ENCODE measurements around the gene BRAT1. TPM values are rescaled to one million over a fixed set of nuclear protein-coding genes. Genes with fewer than 3 reads are reported as not detected.
"Not testable (repeated sequence)": the region's sequence is repeated elsewhere in the genome, so short reads cannot be mapped to it uniquely, and the experiment has no call there.

The BRAT1 gene
- polyA plus RNA-seq, 1 donor from 2014 or later: 60.3 TPM

GRCh38 chr7:2592375-2592865 is 37.1 kb upstream of the BRAT1 start:
- Histone ChIP-seq H3K4me3 (ENCODE audit: low read length) (no peak overlapping the region), H3K9me3 (ENCODE audit: low read length) (no peaks in the 10 kb centered on the region), H3K27me3 (ENCODE audit: insufficient read depth, low read depth, low read length) (no peaks in the 10 kb centered on the region), H3K27ac (ENCODE audit: low read length) (no peak overlapping the region), H3K79me2 (replicated peaks; ENCODE audit: insufficient read depth, low read length) (no peaks in the 10 kb centered on the region), H3F3A (ENCODE audit: insufficient read depth, low read length, poor library complexity, severe bottlenecking) (no peaks in the 10 kb centered on the region), H4K20me1 (ENCODE audit: insufficient read depth) (no peaks in the 10 kb centered on the region), H3K9me2 (ENCODE audit: insufficient read depth, low read length) (no peaks in the 10 kb centered on the region), H2AFZ (ENCODE audit: low read depth, low read length) (no peak overlapping the region), H3K9ac (ENCODE audit: low read length) (no peak overlapping the region), H3K36me3 (ENCODE audit: insufficient read depth, low read length) (no peaks in the 10 kb centered on the region), H3K4me2 (ENCODE audit: low read length) (no peak overlapping the region)
- TF ChIP-seq EP300 (conservative IDR thresholded peaks at IDR 0.05; ENCODE audit: poor library complexity, severe bottlenecking): no peak
- TF ChIP-seq POLR2AphosphoS5 (IDR thresholded peaks at IDR 0.05): no peak
- no peak for TF ChIP-seq MXI1 (conservative IDR thresholded peaks at IDR 0.05; ENCODE audit: poor library complexity, severe bottlenecking)
- TF ChIP-seq TAF1 (IDR thresholded peaks at IDR 0.05; ENCODE audit: low read depth): no peak
- no peak for TF ChIP-seq CTCF (IDR thresholded peaks at IDR 0.05; ENCODE audit: poor library complexity, severe bottlenecking)
- no peak for TF ChIP-seq SMC3 (conservative IDR thresholded peaks at IDR 0.05; ENCODE audit: poor library complexity)
- no peak for TF ChIP-seq EZH2 (IDR thresholded peaks at IDR 0.05; ENCODE audit: borderline replicate concordance, insufficient read depth, low read length, poor library complexity, severe bottlenecking)
- TF ChIP-seq RAD21 (conservative IDR thresholded peaks at IDR 0.05): no peak
- no peak for TF ChIP-seq REST (IDR thresholded peaks at IDR 0.05; ENCODE audit: borderline replicate concordance)

GRCh38 chr7:2589941-2590340 is 34.6 kb upstream of the BRAT1 start:
- not testable (repeated sequence) for H3K9me2 ChIP-seq (ENCODE audit: insufficient read depth, low read length); H3K4me3 ChIP-seq (ENCODE audit: low read length); H3K9me3 ChIP-seq (ENCODE audit: low read length); H2AFZ ChIP-seq (ENCODE audit: low read depth, low read length); H3K27me3 ChIP-seq (ENCODE audit: insufficient read depth, low read depth, low read length); H4K20me1 ChIP-seq (ENCODE audit: insufficient read depth); H3K4me2 ChIP-seq (ENCODE audit: low read length); H3K79me2 ChIP-seq (replicated peaks; ENCODE audit: insufficient read depth, low read length); H3K9ac ChIP-seq (ENCODE audit: low read length); H3F3A ChIP-seq (ENCODE audit: insufficient read depth, low read length, poor library complexity, severe bottlenecking); H3K36me3 ChIP-seq (ENCODE audit: insufficient read depth, low read length); H3K27ac ChIP-seq (ENCODE audit: low read length)

DNA sequence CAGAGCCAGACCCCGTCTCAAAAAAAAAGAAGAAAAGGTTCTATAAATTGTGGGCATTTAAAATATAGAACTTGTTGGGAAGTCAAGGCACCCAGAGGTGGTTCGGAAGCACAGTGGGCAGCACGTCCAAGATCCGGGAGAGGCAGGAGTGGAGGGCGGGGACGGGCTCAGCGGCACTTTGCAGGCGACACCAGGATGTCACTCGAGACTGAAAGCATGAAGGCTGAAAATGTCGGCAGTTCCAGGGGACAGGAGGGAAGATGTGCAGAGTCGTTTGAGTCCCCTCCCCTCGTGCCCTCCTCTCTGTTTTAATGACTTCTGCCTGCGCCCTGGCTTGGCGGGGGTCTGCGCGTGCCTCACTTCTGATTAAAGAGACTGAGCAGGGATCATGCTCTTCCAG is 34.0 kb upstream of the BRAT1 start:
- Histone ChIP-seq H3K9me2 (ENCODE audit: insufficient read depth, low read length) (no peaks in the 10 kb centered on the region), H3F3A (ENCODE audit: insufficient read depth, low read length, poor library complexity, severe bottlenecking) (no peaks in the 10 kb centered on the region), H3K27me3 (ENCODE audit: insufficient read depth, low read depth, low read length) (no peaks in the 10 kb centered on the region), H3K79me2 (replicated peaks; ENCODE audit: insufficient read depth, low read length) (no peaks in the 10 kb centered on the region), H3K4me2 (ENCODE audit: low read length) (no peak overlapping the region), H3K9me3 (ENCODE audit: low read length) (no peaks in the 10 kb centered on the region), H3K36me3 (ENCODE audit: insufficient read depth, low read length) (no peaks in the 10 kb centered on the region), H3K9ac (ENCODE audit: low read length) (no peak overlapping the region), H2AFZ (ENCODE audit: low read depth, low read length) (no peak overlapping the region), H3K27ac (ENCODE audit: low read length) (no peak overlapping the region), H3K4me3 (ENCODE audit: low read length) (no peak overlapping the region), H4K20me1 (ENCODE audit: insufficient read depth) (no peaks in the 10 kb centered on the region)
- no peak for TF ChIP-seq MXI1 (conservative IDR thresholded peaks at IDR 0.05; ENCODE audit: poor library complexity, severe bottlenecking)
- no peak for TF ChIP-seq RAD21 (conservative IDR thresholded peaks at IDR 0.05)
- no peak for TF ChIP-seq POLR2AphosphoS5 (IDR thresholded peaks at IDR 0.05)
- no peak for TF ChIP-seq TAF1 (IDR thresholded peaks at IDR 0.05; ENCODE audit: low read depth)
- no peak for TF ChIP-seq REST (IDR thresholded peaks at IDR 0.05; ENCODE audit: borderline replicate concordance)
